Stimulated activated CD4-positive, alpha-beta T cell treated with anti-CD3 and anti-CD28 coated beads, Interleukin-4, amount 100 ng/mL, for 24 hours (primary cell): ENCODE data around the gene ZDHHC13.
A peak's percentile ranks its signal among the peaks of the same experiment; 100 is the strongest.

Experiments used
- DNase-seq: peaks from one replicate; pipeline ENCODE4 v3.0.0-alpha.2; 2020

ZDHHC13 gene, protein sequence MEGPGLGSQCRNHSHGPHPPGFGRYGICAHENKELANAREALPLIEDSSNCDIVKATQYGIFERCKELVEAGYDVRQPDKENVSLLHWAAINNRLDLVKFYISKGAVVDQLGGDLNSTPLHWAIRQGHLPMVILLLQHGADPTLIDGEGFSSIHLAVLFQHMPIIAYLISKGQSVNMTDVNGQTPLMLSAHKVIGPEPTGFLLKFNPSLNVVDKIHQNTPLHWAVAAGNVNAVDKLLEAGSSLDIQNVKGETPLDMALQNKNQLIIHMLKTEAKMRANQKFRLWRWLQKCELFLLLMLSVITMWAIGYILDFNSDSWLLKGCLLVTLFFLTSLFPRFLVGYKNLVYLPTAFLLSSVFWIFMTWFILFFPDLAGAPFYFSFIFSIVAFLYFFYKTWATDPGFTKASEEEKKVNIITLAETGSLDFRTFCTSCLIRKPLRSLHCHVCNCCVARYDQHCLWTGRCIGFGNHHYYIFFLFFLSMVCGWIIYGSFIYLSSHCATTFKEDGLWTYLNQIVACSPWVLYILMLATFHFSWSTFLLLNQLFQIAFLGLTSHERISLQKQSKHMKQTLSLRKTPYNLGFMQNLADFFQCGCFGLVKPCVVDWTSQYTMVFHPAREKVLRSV

DNA sequence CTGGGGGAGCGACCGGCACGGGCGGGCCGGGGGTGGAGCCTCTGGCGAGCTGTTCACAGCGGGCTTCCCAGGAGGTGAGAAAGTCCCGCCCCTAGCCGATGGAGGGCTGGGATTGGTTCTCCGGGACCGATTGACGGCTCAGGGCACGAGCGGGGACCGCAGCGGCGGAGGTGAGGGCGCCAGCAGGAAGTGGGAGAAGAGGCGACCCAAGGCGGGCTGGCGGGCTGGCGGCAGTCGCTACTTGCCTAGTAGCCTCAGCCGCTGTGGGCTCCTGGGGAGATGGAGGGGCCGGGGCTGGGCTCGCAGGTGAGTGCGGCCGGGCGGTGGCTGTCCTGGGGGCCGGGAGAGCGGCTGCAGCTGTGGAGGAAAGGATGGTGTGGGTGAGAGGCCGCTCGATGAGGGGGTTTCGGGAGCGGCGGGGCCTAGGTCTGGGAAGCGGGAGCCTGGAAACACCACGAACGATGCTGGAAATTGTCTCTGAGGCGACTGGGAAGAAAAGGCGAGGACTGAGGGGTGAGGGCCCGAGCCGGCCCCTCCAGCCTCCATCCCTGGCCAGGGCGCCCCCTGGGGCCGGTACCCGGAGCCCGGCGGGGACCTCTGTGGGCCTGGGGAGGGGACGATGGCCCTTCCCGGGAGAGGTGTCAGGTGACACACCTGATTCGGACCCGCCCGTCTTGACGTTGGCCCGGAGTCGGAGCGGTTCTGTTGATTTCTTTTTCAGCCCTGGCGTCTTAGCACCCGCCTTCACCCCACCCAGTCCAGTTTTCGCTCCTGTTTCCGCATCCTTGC is at the start of gene ZDHHC13:
TSS of gene ZDHHC13 (plus strand) at position 198 of the 789 bp plus-strand sequence. CDS start at position 280, 82 bp downstream.
- peak; percentile 96 for DNase-seq

DNA sequence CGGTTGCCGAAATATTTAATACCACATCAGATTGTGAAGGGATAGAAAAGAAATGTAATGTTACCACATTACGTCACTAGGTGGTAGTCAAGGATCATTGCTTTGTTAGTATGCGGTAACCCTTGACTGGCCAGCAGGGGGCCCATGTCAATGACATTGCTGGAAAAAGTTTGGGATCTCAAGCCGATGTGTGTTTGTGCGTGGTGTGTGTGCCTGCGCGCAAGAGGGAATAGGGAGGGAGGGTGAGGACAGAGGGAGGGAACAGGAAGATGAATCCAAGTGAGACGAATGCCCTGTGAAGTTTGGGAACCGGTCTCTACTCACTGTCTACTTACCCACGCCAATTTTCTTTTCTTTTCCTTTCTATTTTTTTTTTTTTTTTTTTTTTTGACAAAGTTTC is 45.7 kb upstream of the ZDHHC13 start:
- peak; percentile 61 for DNase-seq

DNA sequence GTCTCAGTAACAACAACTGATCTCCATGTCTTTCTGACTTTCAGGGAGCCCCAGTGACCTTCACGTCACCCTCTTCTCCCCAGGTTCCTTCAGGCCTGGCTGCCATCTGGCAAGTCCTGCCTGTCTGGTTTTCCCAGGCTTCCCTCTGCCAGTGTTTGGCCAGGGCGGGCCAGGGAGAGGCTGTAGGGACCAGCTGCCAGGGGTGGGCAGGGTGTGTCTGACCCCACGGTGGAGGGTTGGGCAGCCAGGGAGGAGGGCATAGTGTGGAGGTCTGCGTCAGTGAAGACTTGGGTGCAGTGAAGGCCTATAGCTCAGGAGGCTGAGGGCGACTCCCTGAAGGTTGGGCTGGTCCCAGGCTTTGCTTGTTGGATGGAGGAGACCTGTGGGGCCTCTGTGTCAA is 44.5 kb upstream of the ZDHHC13 start:
- DNase-seq, result no peak

DNA sequence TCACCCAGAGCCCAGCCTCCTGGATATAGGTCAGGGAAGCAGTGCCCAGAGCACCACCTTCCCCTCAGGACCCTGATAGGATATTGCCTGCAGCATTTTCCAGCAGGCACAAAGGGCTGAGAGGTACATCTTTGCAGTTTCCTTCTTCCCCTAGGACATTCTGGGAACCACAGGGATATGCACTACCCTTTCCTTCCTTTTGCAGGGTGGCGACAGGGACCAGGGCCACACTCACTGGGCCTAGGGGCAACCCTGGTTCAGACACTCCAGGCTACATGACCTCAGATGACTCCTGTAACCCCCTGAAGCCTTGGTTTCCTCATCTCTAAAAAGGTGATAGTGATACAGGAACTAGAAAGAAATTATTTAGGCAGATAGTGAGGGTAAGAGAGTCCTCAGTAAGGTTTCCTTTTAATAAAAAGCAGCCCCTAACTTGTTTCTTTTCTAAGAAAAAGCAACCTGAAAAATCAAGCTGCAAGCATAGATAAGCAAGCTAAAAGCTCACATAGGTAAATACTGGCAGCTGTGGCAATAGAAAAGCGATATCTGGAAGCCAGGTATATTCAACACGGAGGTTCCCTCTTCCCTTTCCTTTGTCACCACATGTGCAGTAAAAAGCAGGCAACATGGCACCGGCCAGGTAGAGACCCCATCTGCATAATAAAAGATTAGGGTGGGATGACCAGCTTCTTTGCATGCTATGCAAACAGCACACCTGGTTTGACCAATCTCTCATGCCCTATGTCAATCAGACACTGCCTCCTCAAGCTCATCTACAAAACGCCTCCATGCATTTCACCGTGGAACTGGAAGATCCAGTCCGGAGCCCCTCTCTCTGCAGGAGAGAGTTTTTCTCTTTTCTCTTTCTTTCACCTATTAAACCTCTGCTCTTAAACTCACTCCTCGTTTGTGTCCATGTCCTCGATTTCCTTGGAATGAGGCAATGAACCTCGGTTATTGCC is 43.2 kb upstream of the ZDHHC13 start:
- DNase-seq, result no peak

DNA sequence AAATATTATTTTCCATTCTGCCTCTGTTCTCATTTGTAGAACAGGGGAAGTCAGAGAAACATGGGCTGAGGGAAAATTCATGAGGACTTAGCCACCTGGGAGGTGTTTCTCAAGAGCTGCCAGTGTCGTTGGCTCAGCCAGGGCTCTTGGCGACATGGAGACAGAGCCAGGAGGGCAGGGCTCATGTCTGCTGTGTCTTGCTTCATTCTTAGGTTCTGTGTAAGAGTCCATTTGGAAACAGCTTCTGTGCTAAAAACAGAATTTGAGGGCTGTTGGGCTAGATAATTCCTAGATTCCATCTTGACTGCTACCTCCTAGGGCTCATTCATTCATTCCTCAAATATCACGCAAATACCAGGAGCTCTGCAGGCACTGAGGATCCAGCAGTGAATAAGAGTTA is 41.3 kb upstream of the ZDHHC13 start:
- DNase-seq, result no peak

DNA sequence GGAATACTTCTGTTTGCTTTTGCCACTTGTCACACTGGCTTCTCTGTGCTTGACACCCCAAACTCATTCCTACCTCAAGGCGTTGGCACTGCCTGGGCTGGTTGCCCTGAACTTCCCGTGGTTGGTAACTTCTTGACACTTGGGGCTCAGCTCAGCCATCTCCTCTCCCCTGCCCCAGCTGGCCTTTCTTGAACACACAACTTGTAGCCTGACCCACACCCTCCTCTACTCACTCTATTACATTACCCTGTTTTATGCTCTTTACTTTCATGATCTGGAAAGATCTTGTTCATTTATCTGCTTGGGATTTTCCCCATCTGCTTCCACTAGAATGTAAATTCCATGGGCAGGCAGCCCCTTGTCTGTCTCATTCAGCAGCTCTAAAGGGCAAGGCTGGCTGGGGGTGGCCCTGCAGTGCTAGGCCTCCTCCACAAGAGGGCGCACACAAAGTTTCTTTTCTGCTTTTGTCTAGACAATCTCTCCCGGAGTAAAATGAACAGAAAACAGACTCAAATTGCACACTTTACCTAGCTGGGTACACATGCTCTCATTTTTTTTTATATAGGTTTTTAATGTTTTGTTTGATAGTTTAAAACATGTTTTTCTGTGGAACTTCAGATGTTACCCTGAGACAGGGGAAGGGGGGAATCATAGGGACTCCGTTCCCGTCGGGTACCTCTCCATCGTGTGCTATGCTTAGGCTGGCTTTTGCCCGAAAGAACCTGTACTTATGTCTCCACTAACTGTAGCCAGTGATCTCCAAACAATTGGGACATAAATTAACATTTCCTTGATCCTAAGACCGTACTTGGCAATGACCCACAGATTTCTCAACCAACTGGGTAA is 40.0 kb upstream of the ZDHHC13 start:
- peak; percentile 65 for DNase-seq

DNA sequence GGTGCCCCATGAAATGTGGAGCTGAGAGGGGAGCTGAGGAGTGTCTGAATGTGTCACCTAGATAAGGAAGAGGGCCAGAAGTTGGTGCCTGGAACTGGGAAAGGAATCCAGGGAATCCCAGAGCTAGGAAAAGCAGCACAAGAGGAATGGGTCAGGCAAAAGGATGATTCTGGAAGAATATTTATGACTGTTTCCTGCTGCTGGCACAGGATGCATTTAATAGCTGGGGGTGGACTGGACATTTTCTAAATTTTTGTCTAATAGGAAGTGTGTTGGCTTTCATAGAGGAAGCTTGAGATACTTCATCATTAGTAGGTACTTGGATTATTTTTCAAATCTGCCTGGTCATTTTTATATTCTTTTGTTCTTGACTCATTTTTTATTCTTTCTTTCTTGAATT is 39.0 kb upstream of the ZDHHC13 start:
- DNase-seq, result no peak

DNA sequence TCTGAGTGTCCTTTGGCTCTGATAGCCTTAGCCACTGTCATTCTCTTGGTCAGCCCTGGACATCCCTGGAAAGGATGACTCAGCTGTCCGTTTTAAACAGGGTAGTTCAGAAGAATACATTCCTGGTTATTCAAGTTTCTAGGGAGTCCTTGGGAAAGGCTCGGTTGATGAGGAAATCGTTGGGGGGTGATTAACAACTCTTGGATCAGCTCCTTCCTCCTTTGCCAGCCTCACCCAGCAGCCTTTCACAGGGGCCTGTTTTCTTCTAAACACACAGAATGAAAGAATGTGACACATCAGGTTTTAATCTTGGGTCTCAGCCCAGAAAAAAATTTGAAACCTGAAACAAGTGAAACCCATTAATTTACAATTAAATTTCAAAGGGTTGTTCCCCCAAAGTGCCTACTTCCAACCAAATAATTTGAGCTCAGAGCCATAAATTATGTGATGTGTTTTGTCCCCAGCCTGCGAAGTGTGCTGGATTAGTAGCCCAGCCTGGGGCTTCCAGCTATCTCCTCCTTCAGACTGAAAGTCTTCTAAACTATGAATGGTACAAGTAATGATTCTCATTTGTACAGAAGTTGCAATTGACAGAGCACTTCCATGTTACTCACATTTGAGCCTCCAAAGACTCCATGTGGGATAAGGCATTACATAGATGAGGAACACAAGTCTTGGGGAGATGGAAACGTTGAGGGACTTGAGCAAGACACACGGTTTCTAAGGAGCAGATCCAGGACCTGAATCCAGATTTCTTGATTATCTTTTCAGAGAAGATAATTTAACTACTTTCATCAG is 37.1 kb upstream of the ZDHHC13 start:
- DNase-seq, result no peak

DNA sequence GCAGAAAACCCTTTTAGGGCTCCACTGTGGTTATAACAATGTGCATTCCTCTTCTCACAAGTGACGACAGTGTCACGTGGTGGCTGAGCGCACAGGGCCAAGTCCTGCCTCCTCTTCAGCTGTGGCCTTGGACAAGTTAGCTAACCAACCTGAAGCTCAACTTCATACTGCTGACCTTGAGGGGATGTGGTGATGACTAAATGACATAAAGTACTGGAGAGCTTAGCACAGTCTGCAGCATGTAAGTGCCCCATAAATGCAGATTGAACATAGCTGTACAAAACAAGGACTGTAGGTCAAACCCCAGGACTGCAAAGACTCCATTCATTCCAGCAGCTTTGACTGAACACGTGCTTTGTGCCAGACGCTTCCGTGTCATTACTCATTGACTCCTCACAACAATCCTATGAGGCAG is 36.4 kb upstream of the ZDHHC13 start:
- no peak for DNase-seq

DNA sequence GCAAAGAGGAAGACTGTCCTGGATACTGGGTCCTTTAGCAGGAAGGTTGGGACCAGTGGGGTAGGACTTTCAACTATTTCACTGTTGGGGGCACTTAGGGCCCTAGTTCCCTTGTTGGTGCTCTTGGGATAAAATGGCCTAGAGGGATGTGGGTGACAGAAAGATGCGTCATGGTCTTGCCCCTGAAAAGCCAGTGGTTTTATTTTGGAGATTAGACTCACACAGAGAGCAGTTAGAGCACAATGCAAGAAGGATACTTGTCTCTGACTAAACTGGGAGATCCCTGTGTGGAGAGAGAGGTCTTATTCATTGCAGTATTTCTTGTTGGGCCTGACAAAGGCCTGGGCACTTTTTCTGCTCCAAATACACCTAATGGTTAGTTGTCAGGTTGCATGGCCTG is 33.8 kb upstream of the ZDHHC13 start:
- DNase-seq, result no peak

DNA sequence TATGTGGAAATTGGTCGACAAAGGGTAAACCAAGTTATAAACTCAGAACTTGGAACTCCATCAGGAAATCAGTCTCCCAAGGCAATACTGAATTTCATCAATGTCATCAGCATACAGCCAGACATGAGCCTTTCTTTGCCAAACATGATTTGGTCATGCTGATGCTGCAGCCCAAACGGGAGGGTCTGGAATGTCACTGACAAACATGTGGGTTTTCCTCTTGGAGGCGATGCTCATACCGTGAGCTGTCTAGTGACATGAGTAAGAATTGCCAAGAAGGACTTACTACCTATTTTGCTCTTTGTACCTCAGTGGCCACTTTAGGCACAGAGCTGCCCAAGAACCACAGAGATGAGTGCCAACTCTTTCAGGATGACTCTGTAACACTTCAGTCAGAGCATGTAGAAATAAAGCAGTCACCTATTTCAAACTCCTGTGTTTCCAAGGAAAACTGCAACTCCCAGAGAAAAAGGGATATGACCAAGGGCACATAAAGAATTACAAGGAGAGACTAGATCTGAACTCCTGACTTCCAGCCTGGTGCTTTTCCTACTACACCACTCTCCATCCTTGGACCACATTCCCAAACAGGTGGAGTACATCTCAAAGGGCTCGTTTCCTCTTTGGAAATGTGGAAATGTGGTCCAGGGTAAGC is 32.2 kb upstream of the ZDHHC13 start:
- no peak for DNase-seq

DNA sequence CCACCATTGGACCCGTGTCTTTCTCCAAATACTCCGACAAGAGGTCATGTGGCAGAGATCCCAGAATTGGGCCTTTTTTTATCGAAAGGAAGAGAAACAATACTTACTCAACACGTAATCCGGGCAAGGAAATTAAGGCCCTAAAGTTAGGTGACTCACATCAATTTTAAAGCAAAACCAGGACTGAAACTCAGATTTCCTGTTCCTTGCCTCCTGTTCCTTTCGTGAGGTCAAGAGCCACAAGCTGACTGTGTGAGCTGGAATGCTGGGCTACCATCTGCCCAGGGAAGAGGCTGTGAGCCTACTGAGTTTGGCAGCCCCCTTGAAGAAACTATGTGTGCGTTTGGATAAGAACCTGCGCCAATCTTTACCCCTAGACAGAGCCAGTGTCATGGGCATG is 29.3 kb upstream of the ZDHHC13 start:
- no peak for DNase-seq

DNA sequence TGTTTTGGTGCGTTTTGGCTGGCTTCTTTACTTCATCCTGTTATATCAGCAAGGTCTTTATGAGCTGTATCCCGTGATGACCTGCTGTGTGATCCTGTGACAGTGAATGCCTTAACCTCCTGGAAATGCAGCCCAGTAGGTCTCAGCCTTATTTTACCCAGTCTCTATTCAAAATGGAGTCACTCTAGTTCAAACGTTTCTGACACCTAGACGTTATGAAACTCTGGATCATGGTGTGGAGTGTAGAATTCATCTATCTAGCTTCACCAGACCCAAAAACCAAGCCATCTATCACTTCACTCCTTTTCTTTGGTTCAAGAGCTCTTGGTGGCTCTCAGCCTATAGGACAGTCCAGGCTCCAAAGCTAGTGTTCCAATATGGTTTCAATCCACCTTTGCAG is 28.2 kb upstream of the ZDHHC13 start:
- no peak for DNase-seq

DNA sequence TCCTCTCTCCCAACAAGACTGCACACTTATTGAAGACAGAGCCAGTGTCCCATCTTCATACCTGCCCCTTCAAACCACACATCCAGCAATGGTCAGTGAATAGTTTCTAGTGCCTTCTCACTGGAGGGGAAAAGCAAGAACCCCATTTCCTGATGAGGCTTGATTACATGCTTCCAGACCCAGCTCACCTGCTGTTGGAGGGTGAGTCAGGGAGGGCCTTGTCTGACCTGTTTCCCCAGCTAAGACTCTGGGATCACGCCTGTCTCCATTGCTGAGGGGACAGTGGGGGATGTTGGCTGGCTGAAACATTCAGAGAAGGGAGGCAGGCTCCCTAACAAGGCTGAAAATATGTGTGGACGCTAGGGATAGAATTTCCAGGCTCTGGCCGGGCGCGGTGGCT is 27.5 kb upstream of the ZDHHC13 start:
- no peak for DNase-seq

DNA sequence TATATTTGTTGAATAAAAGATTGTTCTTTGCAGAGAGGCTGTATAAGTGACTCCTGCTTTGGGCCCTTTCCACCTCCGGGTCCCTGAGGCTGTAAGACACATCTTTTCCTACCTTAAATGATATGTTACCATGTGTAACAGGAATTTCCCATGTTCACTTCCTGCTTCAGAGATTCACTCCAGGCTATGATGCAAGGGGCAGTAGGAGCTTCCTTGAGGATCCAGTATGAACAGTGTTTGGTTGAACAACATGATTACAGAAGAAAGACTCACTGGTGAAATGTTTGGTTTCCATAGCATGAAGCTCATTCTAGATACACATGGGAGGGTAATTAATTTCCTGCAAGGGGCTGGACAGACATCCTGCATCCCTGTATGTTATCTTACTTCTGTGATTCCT is 25.6 kb upstream of the ZDHHC13 start:
- DNase-seq, result no peak

DNA sequence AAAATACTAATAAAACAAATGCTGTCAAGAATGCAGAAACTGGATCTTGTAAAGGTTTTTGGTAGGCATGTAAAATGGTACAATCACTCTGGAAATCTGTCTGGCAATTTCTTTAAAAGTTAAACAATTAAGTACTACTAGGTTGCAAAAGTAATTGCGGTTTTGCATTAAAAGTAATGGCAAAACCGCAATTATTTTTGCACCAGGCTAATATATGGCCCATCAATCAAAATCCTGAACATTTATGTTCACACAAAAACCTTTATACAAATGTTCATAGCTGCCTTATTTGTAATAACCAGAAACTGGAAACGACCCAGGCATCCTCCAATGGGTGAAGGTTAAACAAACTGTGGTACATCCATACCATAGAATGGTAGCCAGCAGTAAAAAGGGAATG is 24.6 kb upstream of the ZDHHC13 start:
- no peak for DNase-seq

DNA sequence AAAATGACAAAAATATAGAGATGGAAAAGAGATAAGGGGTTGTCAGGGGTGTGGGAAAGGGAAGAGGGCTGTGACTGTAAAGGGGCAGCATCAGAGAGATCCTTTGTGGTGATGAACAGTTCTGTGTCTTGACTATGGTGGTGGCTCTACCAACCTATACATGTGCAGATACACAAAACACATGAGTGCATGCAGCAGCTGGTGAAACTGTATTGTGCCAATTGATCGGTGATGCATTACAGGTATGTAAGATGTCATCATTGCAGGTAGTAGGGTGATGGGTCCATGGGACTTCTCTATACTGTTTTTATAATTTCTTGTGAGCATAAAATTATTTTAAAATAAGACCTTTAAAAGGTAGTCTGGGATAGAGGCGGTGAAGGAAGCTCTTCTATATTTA is 24.1 kb upstream of the ZDHHC13 start:
- no peak for DNase-seq

DNA sequence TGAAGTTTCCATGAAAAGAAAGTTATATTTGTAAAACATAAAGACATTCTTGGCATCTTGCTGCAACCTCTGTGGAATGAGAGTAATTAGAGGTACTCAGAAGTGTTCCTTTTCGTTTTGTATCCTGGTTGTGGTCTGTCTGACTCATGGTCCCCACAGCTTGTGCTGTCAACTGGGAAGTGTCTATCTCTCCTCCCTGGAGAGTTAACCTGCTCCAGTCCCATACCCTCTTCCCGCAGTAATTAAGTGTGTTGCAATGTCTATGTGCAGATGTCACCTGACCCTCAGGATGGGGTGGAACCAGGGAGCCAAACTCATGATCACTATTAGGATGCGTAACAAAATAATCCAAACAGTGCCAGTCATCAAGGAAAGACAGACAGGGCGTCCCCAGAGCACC is 23.0 kb upstream of the ZDHHC13 start:
- no peak for DNase-seq

DNA sequence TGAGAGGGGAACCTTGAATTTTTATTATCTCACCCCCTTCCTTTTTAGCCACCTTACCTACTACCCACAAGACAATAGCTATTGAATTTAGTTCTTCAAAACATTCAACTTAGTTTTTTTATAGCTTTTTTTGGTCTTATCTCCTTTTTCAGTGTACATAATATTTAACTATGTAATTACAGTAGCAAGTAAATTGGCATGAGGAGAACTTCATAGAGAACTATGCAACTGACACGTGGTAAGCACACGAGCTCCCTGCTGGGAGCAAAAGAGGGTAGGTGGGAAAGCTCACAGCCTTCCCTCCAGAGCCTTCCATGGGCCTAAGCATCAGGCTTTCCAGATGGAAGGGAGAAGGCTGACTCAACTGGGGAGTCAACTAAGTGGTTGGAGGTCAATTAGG is 22.1 kb upstream of the ZDHHC13 start:
- no peak for DNase-seq

DNA sequence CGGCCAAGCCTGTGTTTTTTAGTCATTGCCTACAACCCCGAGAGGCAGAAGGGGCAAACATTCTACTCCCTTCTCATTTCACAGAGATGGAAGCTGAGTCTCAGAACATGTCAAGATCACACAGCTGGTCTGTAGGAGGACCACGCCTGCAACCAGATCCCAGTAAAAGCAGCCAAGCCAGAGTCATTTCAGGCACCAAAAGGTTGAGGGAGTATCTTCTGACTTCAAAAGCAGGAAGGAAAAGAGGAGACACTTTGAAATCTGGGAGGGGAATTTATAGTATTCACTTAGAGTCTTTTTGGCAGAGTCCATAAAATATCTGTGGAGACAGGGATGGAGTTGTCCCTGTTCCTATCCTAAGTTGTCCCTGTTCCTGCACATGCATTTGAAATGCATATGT is 17.9 kb upstream of the ZDHHC13 start:
- no peak for DNase-seq
